Testis (tissue), 2 donors: Measurements from ENCODE around the gene CYB561.

ENCODE experiments used
- CTCF ChIP-seq, 3 experiments: fragments of 450-650 bp in 2 of 3; fragments of 200-600 bp in 1 of 3; sonication (generic) in 1 of 3; IDR thresholded peaks; one replicate each; pipeline ENCODE4 v1.5.1; 2016 to 2019; ENCODE audit warnings: antibody characterized with exemption in 3 of 3, mild to moderate bottlenecking in 2 of 3, moderate library complexity in 1 of 3
- POLR2A ChIP-seq: fragments of 450-650 bp; IDR thresholded peaks from one replicate; pipeline ENCODE4 v1.6.1; 2017; ENCODE audit warnings: antibody characterized with exemption, mild to moderate bottlenecking, moderate library complexity

DNA sequence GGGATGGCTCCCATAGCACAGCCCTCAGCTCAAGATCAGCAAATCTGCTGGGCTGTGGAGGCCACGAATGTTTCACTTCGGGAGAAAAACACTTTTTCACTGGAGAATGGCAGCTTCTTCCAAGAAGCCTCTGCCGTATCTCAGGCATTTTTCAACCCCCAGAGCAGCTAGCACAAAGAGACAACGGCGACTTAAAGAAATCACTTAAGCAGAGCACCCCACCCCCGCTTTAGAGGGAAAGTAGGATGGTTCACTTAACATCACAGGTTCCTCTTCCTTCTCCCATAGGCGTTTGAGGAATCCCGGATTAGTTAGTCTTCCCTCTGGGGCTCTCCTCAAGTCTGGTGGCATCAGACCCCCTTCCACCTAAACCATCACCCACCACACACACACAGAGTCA lies 27.6 kb downstream of the CYB561 start:
- TF ChIP-seq CTCF (IDR thresholded peaks at IDR 0.05) (no peak), POLR2A (no peak)
